Measurements from ENCODE around the gene ITGA5.

The ITGA5 gene

DNA sequence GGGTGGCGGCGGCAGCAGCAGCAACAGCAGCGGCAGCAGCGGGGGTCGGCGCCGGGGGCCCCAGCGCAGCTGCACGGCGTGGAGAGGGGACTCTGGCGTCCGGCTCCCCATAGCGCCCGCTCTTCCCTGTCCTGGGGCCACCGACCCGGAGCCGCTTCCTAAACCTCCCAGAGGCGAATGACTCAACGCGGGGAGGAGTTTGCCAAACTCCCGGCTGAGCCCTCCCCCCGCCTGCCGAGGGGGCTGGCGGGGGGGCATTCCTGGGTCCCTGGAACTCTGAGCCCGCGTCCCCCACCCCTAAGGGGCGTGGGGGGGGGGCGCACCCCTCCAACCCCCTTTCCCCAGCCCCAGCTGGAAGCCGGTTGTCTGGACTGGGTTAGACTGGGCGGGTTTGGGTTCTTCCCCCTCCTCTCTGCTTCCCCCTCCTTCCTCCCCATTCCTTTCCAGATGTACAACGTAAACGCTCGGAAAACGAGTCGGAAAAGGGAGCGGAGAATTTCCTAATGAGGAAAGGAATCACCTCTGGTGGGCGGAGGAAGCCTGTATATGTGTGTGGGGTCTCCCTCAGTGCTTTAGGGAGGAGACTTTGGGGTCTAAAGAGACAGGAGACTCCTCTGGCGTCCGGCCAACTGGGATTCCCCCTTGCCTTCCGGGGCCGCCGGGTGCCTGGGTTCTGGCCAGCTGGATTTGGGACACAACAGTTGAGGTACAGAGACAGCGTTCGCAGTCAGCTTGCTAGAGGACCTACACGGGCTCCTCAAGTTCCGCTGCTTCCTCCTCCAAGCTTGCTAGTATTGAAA, at the start of gene ITGA5:
Gene ITGA5, minus strand, starts transcription at position 179 of the 800 bp plus-strand sequence. Its CDS starts 68 bp downstream, at position 111.
- H3K4me3 ChIP-seq (ENCODE audit: insufficient read depth, low read length, poor library complexity, severe bottlenecking), result no peak within 1 kb of the TSS
- H2AFZ ChIP-seq (ENCODE audit: low read depth, low read length, severe bottlenecking), result no peak within 1 kb of the TSS
- H3K36me3 ChIP-seq (ENCODE audit: low read length), result no peaks in the 10 kb centered on the region
- H3K79me2 ChIP-seq (ENCODE audit: insufficient read depth, low read length), result no peaks in the 10 kb centered on the region
- H4K20me1 ChIP-seq (ENCODE audit: low read depth, low read length), result no peaks in the 10 kb centered on the region
- H3K9ac ChIP-seq (ENCODE audit: low read length), result no peak within 1 kb of the TSS
- no peak within 1 kb of the TSS for H3K27ac ChIP-seq (ENCODE audit: low read depth, low read length)
- H3F3A ChIP-seq (ENCODE audit: insufficient read depth), result no peaks in the 10 kb centered on the region
- no peak within 1 kb of the TSS for H3K4me2 ChIP-seq (ENCODE audit: low read depth, low read length, poor library complexity, severe bottlenecking)
- no peak for TF ChIP-seq EZH2phosphoT487 (conservative IDR thresholded peaks at IDR 0.05; ENCODE audit: low read length)
- TF ChIP-seq, protein P1, sequence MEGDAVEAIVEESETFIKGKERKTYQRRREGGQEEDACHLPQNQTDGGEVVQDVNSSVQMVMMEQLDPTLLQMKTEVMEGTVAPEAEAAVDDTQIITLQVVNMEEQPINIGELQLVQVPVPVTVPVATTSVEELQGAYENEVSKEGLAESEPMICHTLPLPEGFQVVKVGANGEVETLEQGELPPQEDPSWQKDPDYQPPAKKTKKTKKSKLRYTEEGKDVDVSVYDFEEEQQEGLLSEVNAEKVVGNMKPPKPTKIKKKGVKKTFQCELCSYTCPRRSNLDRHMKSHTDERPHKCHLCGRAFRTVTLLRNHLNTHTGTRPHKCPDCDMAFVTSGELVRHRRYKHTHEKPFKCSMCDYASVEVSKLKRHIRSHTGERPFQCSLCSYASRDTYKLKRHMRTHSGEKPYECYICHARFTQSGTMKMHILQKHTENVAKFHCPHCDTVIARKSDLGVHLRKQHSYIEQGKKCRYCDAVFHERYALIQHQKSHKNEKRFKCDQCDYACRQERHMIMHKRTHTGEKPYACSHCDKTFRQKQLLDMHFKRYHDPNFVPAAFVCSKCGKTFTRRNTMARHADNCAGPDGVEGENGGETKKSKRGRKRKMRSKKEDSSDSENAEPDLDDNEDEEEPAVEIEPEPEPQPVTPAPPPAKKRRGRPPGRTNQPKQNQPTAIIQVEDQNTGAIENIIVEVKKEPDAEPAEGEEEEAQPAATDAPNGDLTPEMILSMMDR (IDR thresholded peaks at IDR 0.05; ENCODE audit: insufficient read depth, low read length, poor library complexity, severe bottlenecking), result no peak
- no peaks in the 10 kb centered on the region for H3K9me3 ChIP-seq (ENCODE audit: insufficient read depth, low read length)
- H3K9me2 ChIP-seq (replicated peaks; ENCODE audit: insufficient read depth, low read length), result no peaks in the 10 kb centered on the region
- no peaks in the 10 kb centered on the region for H3K27me3 ChIP-seq (ENCODE audit: low read length)

DNA sequence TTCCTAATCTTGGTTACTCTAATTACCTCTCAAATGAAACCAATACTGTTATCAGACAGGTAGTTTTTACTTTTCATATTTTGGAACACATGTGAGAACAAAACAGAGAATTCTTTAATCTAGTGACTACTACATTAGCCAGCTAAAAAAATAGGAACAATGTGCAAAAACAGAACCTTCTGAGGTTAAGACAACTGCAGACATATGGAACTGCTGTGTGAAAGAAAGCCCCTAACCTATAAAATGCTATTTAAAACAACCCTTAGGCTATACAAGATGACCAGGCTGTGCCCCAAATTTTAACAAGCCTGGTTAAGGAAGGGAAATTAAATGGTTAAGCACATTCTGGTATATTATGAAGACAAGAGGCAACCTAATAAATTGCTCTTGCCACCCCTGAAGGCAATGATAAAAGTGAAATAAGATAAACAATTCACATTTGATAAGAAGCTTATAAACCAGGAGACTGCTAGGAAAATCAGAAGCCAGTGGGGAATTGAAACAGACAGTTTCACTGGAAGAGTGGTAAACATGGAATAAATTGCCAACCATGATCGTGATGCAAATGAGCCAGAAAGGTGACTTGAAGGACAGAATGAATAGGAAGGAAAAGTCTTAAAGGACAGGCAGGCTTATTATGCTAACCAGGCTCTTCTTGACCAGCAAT, 46.9 kb upstream of the ITGA5 start:
- Histone ChIP-seq H3K27ac (ENCODE audit: low read depth, low read length) (no peak overlapping the region), H3K4me2 (ENCODE audit: low read depth, low read length, poor library complexity, severe bottlenecking) (no peak overlapping the region), H3K9ac (ENCODE audit: low read length) (no peak overlapping the region), H3K27me3 (ENCODE audit: low read length) (no peaks in the 10 kb centered on the region), H3K36me3 (ENCODE audit: low read length) (no peaks in the 10 kb centered on the region), H3K9me2 (replicated peaks; ENCODE audit: insufficient read depth, low read length) (no peaks in the 10 kb centered on the region), H2AFZ (ENCODE audit: low read depth, low read length, severe bottlenecking) (no peak overlapping the region), H3F3A (ENCODE audit: insufficient read depth) (no peaks in the 10 kb centered on the region), H3K79me2 (ENCODE audit: insufficient read depth, low read length) (no peaks in the 10 kb centered on the region), H3K4me3 (ENCODE audit: insufficient read depth, low read length, poor library complexity, severe bottlenecking) (no peak overlapping the region), H3K9me3 (ENCODE audit: insufficient read depth, low read length) (no peaks in the 10 kb centered on the region), H4K20me1 (ENCODE audit: low read depth, low read length) (no peaks in the 10 kb centered on the region)
- TF ChIP-seq, protein P1 (IDR thresholded peaks at IDR 0.05; ENCODE audit: insufficient read depth, low read length, poor library complexity, severe bottlenecking), result no peak
- TF ChIP-seq EZH2phosphoT487 (conservative IDR thresholded peaks at IDR 0.05; ENCODE audit: low read length), result no peak

DNA sequence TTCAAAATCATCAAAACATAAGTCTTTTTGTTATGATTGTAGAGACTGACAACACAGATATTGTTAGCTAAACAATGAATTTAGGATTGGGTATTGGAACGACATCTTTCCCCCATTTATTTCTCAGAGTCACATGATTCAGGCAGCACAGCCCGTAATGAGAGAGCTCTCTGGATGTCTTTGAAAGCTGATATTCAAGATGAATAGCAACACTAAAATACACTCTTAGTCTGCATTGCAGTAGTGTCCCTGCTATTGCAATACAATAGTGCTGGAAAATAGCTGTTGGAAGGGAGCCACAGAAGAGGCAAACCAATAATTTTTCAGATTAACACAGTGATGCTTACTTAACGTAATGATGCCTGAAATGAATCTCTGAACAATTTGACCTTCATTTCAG, 44.4 kb upstream of the ITGA5 start:
- Histone ChIP-seq H3K9ac (ENCODE audit: low read length) (no peak overlapping the region), H3K36me3 (ENCODE audit: low read length) (no peaks in the 10 kb centered on the region), H3K9me2 (replicated peaks; ENCODE audit: insufficient read depth, low read length) (no peaks in the 10 kb centered on the region), H3K9me3 (ENCODE audit: insufficient read depth, low read length) (no peaks in the 10 kb centered on the region), H3K4me2 (ENCODE audit: low read depth, low read length, poor library complexity, severe bottlenecking) (no peak overlapping the region), H3K27me3 (ENCODE audit: low read length) (no peaks in the 10 kb centered on the region), H4K20me1 (ENCODE audit: low read depth, low read length) (no peaks in the 10 kb centered on the region), H2AFZ (ENCODE audit: low read depth, low read length, severe bottlenecking) (no peak overlapping the region), H3K4me3 (ENCODE audit: insufficient read depth, low read length, poor library complexity, severe bottlenecking) (no peak overlapping the region), H3K79me2 (ENCODE audit: insufficient read depth, low read length) (no peaks in the 10 kb centered on the region), H3F3A (ENCODE audit: insufficient read depth) (no peaks in the 10 kb centered on the region), H3K27ac (ENCODE audit: low read depth, low read length) (no peak overlapping the region)
- TF ChIP-seq, protein P1 (IDR thresholded peaks at IDR 0.05; ENCODE audit: insufficient read depth, low read length, poor library complexity, severe bottlenecking), result no peak
- TF ChIP-seq EZH2phosphoT487 (conservative IDR thresholded peaks at IDR 0.05; ENCODE audit: low read length), result no peak
